Smooth muscle cell (in vitro differentiated cells): ENCODE measurements around the gene PADI1. TPM values are rescaled to one million over a fixed set of nuclear protein-coding genes. Genes with fewer than 3 reads are reported as not detected.

ENCODE experiments used
- DNase-seq: peaks from one replicate; lab custom pipeline; 2025; ENCODE audit not compliant: unreplicated experiment; lab: John Stamatoyannopoulos, UW
- H2AFZ ChIP-seq: fragments of 200-600 bp; sonication (generic); 2 replicates; pipeline ENCODE4 v1.6.0; 2016; ENCODE audit warnings: antibody characterized with exemption, low read depth, mild to moderate bottlenecking
- H3F3A ChIP-seq: fragments of 200-600 bp; sonication (generic); 2 replicates; pipeline ENCODE4 v1.6.0; 2017; ENCODE audit warnings: antibody characterized with exemption, low read depth
- H3K27ac ChIP-seq: fragments of 200-600 bp; sonication (generic); 2 replicates; pipeline ENCODE4 v1.5.1; 2016; ENCODE audit warnings: low read depth, mild to moderate bottlenecking
- H3K27me3 ChIP-seq: fragments of 200-600 bp; sonication (generic); 2 replicates; pipeline ENCODE4 v1.6.1; 2016; ENCODE audit warnings: low read depth, mild to moderate bottlenecking
- H3K36me3 ChIP-seq: fragments of 200-600 bp; sonication (generic); 2 replicates; pipeline ENCODE4 v1.5.1; 2016; ENCODE audit warnings: low read depth
- H3K4me1 ChIP-seq: fragments of 200-600 bp; sonication (generic); 2 replicates; pipeline ENCODE4 v1.5.1; 2016; ENCODE audit warnings: low read depth
- H3K4me2 ChIP-seq: fragments of 200-600 bp; sonication (generic); 2 replicates; pipeline ENCODE4 v1.6.0; 2016; ENCODE audit warnings: mild to moderate bottlenecking
- H3K4me3 ChIP-seq: fragments of 200-600 bp; sonication (generic); 2 replicates; pipeline ENCODE4 v1.5.1; 2016; ENCODE audit warnings: mild to moderate bottlenecking
- H3K79me2 ChIP-seq: fragments of 200-600 bp; sonication (generic); 2 replicates; pipeline ENCODE4 v1.6.0; 2016; ENCODE audit warnings: low read depth, mild to moderate bottlenecking
- H3K9ac ChIP-seq: fragments of 200-600 bp; sonication (generic); 2 replicates; pipeline ENCODE4 v1.6.0; 2016; ENCODE audit warnings: low read depth
- H3K9me3 ChIP-seq: fragments of 200-600 bp; sonication (generic); replicated peaks from 2 replicates; pipeline ENCODE4 v1.5.1; 2016; ENCODE audit warnings: low read depth
- H4K20me1 ChIP-seq: fragments of 200-600 bp; sonication (generic); 2 replicates; pipeline ENCODE4 v1.6.0; 2016; ENCODE audit warnings: low read depth
- CTCF ChIP-seq: fragments of 200-600 bp; sonication (generic); IDR thresholded peaks from 2 replicates; pipeline ENCODE4 v1.5.1; 2017; ENCODE audit warnings: borderline replicate concordance, mild to moderate bottlenecking, antibody characterized with exemption; ENCODE audit not compliant: insufficient read depth, poor library complexity, severe bottlenecking
- WGBS: methylation state at CpG from one replicate; pipeline ENCODE4 v1.1.7; 2016; ENCODE audit warnings: low lambda C conversion rate; 5-methylcytosine and 5-hydroxymethylcytosine counted together
- polyA plus RNA-seq: library from polyadenylated mRNA; unstranded; fragments of >200 nt; fragmentation: Nextera tagmentation; extraction: Ambion mirVana; gene quantifications from 2 replicates; pipeline ENCODE4 v1.2.1, GENCODE V29; 2016
- total RNA-seq: library from RNA; depleted of rRNA; stranded (reverse); fragments of >200 nt; gene quantifications from 2 replicates; pipeline ENCODE4 v1.2.3, GENCODE V29; 2014

The PADI1 gene
- total and polyA plus RNA-seq, 2 experiments from 2014 or later, result 1.7 TPM; not detected in 1

GRCh38 chr1:17225140-17225539 lies 20.2 kb downstream of the PADI1 start:
- no peaks in the 10 kb centered on the region for H3K36me3 ChIP-seq
- no peak overlapping the region for H3K27ac ChIP-seq
- no peak overlapping the region for H3K9ac ChIP-seq
- no peak overlapping the region for H2AFZ ChIP-seq
- H3K4me1 ChIP-seq, result no peaks in the 10 kb centered on the region
- H3K9me3 ChIP-seq, result no peaks in the 10 kb centered on the region
- no peaks in the 10 kb centered on the region for H3K79me2 ChIP-seq
- H4K20me1 ChIP-seq, result no peaks in the 10 kb centered on the region
- no peaks in the 10 kb centered on the region for H3K27me3 ChIP-seq
- H3K4me2 ChIP-seq, result no peak overlapping the region
- H3F3A ChIP-seq, result no peaks in the 10 kb centered on the region
- DNase-seq, result no peak
- 85% methylated on average over 6 of the region's 6 CpGs for WGBS
- no peak overlapping the region for H3K4me3 ChIP-seq
- no peak for TF ChIP-seq CTCF

GRCh38 chr1:17227358-17227915 lies 22.5 kb downstream of the PADI1 start:
- Histone ChIP-seq H3K27ac (no peak overlapping the region), H3F3A (peaks cover 2% of the 10 kb centered on the region), H2AFZ (no peak overlapping the region), H3K4me3 (no peak overlapping the region), H3K4me1 (no peaks in the 10 kb centered on the region), H3K4me2 (no peak overlapping the region), H3K79me2 (no peaks in the 10 kb centered on the region), H3K36me3 (no peaks in the 10 kb centered on the region), H3K9ac (no peak overlapping the region), H3K27me3 (no peaks in the 10 kb centered on the region), H4K20me1 (no peaks in the 10 kb centered on the region), H3K9me3 (no peaks in the 10 kb centered on the region)
- DNase-seq, result no peak
- TF ChIP-seq CTCF, result no peak
- 86% methylated on average over 7 of the region's 7 CpGs for WGBS

- Histone ChIP-seq H3K4me1 (no peaks in the 10 kb centered on the region), H3K79me2 (no peaks in the 10 kb centered on the region), H3K27ac (no peak overlapping the region), H3K4me2 (no peak overlapping the region), H3K27me3 (no peaks in the 10 kb centered on the region), H3K9me3 (no peaks in the 10 kb centered on the region), H3K4me3 (no peak overlapping the region), H2AFZ (no peak overlapping the region), H4K20me1 (no peaks in the 10 kb centered on the region), H3F3A (peaks cover 8% of the 10 kb centered on the region), H3K9ac (no peak overlapping the region), H3K36me3 (no peaks in the 10 kb centered on the region)
- TF ChIP-seq CTCF, result no peak
- no peak for DNase-seq
- 86% methylated on average over 8 of the region's 8 CpGs for WGBS
These were observed 23.7 kb downstream of the PADI1 start for GRCh38 chr1:17228619-17229018.

- Histone ChIP-seq H3K36me3 (no peaks in the 10 kb centered on the region), H3K79me2 (no peaks in the 10 kb centered on the region), H3K4me3 (no peak overlapping the region), H3K9ac (no peak overlapping the region), H3K4me2 (no peak overlapping the region), H3F3A (peaks cover 8% of the 10 kb centered on the region), H4K20me1 (no peaks in the 10 kb centered on the region), H3K27me3 (no peaks in the 10 kb centered on the region), H3K9me3 (no peaks in the 10 kb centered on the region), H3K27ac (no peak overlapping the region), H3K4me1 (no peaks in the 10 kb centered on the region), H2AFZ (no peak overlapping the region)
- 75% methylated on average over 6 of the region's 6 CpGs for WGBS
- no peak for DNase-seq
- no peak for TF ChIP-seq CTCF
These were observed 24.5 kb downstream of the PADI1 start for GRCh38 chr1:17229379-17229778.
